ENCODE data around the gene CAPN14.
"Not testable (repeated sequence)": the region's sequence is repeated elsewhere in the genome, so short reads cannot be mapped to it uniquely, and the experiment has no call there.

Gene CAPN14

DNA sequence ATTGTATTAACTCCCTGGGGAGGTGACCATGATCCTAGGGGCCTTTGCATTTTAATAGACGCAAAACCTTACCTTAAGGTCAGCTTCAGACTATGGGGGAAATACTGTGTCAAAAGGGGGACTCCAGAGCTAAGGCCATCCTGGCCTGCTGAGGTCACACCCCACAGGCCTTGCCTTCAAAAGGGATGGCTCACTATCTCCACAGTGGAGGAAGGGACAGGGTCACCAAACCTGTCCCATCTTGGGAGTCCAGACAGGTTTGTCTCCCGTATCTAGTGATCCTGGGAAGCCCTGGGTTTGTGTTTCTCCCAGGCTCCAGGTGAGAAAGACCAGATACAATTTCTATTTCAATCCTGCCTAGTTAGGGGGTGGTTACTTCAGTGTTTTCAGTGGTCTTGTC, 24.9 kb downstream of the CAPN14 start:
- no peak for DNase-seq

- no peak for DNase-seq
These were observed 25.4 kb downstream of the CAPN14 start for GRCh38 chr2:31191931-31192330.

DNA sequence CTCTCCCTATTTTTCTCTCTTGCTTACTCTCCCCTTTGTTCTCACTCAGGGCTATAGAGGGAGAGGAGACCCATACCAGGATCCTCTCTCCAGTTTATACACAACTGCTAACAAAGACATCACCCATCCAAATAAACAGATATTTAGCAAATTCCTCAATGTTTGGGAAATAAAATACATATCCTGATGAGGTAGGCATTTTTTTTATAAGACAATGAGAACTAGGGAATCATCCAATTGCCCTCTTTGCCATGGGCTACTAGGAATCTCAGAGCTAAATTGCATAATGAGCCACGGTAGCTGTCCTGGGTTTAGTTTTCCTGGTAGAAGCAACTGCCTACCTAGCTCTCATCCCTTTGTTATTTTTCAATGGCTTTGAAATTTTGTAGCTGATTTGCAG, 27.1 kb downstream of the CAPN14 start:
- no peak for DNase-seq

GRCh38 chr2:31189141-31189540, 28.2 kb downstream of the CAPN14 start:
- no peak for DNase-seq

- DNase-seq: no peak
These were observed 29.2 kb downstream of the CAPN14 start for GRCh38 chr2:31188131-31188530.

GRCh38 chr2:31187166-31187565, 30.1 kb downstream of the CAPN14 start:
- no peak for DNase-seq

DNA sequence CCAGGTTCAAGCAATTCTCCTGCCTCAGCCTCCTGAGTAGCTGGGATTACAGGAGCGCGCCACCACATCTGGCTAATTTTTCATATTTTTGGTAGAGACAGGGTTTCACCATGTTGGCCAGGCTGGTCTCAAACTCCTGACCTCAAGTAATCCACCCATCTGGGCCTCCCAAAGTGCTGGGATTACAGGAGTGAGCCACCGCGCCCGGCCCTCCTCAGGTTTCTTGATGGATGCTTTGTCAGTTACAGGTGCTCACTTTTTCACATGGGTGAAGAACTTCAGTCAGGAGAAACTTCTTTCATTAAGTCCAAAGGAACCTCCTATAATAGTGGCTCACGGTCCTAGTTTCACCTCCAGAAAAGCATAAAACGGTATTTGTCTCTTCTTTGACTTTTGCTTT, 33.3 kb downstream of the CAPN14 start:
- DNase-seq: not testable (repeated sequence)

DNA sequence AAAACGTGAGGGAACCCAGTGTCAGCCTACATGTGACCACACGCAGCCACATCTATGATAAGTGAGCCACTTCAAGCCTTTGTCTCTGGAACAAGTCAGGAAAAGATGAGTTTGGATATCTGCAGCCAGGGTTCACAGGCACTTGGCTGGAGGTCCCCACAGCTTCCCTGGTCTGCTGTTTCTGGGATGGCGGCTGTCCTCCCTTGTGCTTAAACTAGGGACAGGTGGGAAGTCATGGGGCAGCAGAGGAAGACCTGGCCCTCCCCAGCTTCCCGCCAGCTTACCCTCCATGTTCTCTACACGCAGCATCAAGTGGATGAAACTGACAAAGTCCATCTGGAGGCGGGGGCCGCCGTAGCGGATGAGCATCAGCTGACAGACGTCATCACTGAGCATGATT, 40.6 kb downstream of the CAPN14 start:
- no peak for DNase-seq

DNA sequence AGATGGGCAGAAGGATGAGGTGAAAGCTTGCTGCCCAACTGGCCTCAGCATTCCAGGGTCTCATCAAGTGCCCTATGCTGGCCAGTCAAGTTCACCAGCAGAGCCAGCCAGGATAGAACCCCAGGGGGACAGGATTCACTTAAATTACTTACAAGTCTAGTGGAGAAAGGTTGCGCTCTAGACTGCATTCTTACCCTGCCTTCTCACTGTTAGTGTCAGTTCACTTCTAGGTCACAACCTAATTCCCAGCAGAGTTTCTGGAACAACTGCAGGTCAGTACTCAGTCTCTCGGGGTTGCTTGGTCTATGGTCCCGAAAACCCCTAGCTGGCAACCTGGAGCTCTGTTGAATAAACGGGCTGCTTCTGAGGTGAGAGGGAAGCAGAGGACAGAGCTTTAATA, 46.2 kb downstream of the CAPN14 start:
- DNase-seq: no peak

GRCh38 chr2:31170071-31170698, 47.1 kb downstream of the CAPN14 start:
- DNase-seq: peak; percentile 30

DNA sequence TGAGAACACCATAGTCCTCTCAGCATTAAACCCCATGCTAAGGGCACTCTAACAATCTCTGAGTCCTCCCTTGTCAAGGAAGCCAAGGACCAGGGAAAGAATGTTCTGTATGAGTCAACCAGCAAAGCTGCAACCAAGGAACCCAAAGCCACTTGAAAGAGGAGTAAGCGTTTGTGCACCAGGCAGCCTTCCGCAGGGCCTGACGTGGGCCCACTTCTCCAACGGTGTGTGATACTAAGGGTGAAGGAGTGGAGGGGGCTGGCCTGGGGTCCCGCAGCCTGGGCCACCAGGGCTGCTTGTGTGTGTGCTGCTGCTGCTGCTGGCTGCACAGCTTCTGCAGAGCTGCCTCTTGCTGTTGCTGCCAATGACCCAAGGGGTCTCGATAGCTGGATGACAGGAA, 49.0 kb downstream of the CAPN14 start:
- no peak for DNase-seq

- DNase-seq: no peak
These were observed 50.4 kb downstream of the CAPN14 start for GRCh38 chr2:31166925-31167324.

GRCh38 chr2:31163011-31163539, 54.2 kb downstream of the CAPN14 start:
- no peak for DNase-seq

DNA sequence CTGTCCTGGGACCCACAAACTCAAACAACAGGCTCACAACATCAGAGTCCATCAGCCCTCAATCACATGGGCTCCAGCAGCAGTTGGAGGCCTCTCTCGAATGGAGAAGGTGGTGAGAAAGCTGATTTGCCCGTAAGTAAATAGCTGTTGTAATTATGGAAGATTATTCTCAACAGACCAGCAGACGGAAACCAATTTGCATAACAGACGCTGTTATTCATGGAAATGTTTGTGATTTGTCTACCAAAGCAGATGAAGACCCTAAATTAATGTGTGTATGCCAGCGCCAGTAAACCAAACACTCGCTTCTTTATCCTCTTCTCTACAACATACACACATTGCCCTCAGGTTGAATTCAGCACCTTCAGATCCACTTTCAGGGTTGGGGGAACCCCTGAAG, 55.7 kb downstream of the CAPN14 start:
- DNase-seq: no peak

- no peak for DNase-seq
These were observed 65.8 kb downstream of the CAPN14 start for GRCh38 chr2:31151501-31151900.

GRCh38 chr2:31150120-31150670, 67.1 kb downstream of the CAPN14 start:
- no peak for DNase-seq

- no peak for DNase-seq
These were observed 68.8 kb downstream of the CAPN14 start for GRCh38 chr2:31148514-31148913.

- no peak for DNase-seq
These were observed 69.7 kb downstream of the CAPN14 start for GRCh38 chr2:31147645-31148044.

DNA sequence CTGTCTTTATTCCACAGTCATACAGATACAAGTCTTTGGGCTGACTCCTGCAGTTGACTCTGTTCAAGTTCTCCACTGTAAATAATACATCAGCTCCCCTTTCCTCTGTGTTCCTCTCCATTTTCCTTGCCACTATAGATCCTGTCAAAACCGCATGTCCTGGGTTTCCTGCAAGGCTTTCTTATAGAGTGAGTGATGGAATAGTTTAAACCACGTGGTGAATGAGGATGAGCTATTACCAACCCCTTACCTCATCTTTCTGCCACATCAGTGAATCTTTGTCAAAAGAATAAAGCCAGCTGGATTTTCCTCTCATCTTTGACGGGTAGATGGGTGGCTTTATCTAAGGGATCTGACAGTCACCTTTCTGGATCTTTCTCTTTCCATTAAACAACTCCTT, 75.2 kb downstream of the CAPN14 start:
- DNase-seq: no peak

GRCh38 chr2:31141443-31142085, 75.8 kb downstream of the CAPN14 start:
- DNase-seq: no peak

GRCh38 chr2:31140151-31140550, 77.2 kb downstream of the CAPN14 start:
- DNase-seq: no peak

- no peak for DNase-seq
These were observed 77.6 kb downstream of the CAPN14 start for GRCh38 chr2:31139671-31140070.

DNA sequence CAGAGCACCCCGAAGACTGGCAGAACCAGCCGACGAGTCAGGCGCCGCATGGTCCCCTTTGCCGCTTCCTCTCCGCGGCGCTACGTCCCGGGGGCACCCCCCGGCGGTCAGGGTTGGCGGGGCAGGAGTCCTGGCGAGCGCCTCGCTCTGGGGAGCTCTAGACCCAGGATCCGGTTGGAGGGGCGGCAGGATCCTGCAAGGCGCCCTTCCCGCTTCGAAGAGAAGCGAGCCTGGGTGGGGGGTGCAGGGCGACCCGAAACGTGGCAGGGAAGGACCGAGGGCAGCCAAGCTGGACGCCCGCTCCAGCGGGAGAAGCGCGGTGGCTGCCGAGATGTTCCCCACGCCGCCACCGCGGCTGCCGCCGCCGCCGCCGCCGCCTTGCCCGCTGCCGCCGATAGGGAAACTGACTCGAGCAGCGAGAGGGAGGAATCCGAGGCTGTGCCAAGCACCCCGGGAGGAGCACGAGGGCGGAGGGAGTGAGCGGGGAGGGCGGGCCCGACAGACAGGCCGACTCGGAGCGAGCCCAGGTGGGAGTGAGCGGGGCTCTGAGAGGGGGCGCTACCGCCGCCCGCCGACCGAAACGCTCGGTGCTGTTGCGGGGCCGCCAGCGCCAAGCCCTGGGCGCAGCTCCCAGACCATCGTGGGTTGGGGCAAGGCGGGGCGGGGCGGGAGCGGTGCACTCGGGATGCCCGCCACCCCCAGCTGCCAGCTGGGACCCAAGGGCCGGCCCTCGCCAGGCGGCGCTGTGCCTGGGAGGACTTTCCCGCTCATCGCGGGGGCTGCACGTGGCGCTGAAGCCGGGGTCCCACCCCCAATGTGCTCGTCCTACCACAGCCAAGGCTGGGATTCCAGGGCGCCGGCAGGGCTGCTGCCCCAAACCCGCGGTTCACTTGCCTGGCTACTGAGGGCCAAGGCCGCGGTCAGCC, 79.0 kb downstream of the CAPN14 start, which contains the start of gene GALNT14:
Gene GALNT14, minus strand, starts transcription at position 404 of the 926 bp plus-strand sequence. Its CDS starts 354 bp downstream, at position 50.
- no peak for DNase-seq

All from activated CD4-positive, alpha-beta T cell treated with anti-CD3 and anti-CD28 coated beads, Interleukin-2, amount 50 U/mL, for 1 hour (primary cell).